ENCODE data around the gene PER3.

PER3 gene

GRCh38 chr1:7847599-7847998 is 63.5 kb downstream of the PER3 start:
- no peak overlapping the region for H3K4me3 ChIP-seq (ENCODE audit: low read length, poor library complexity, severe bottlenecking)
- TF ChIP-seq EZH2phosphoT487 (IDR thresholded peaks at IDR 0.05; ENCODE audit: borderline replicate concordance) (no peak), CTCF (conservative IDR thresholded peaks at IDR 0.05; ENCODE audit: low read length) (no peak)
- no peaks in the 10 kb centered on the region for H3K36me3 ChIP-seq (ENCODE audit: insufficient read depth, low read length)
- no peaks in the 10 kb centered on the region for H3K27me3 ChIP-seq (ENCODE audit: insufficient read depth, low read length, poor library complexity, severe bottlenecking)
- no peaks in the 10 kb centered on the region for H4K20me1 ChIP-seq (ENCODE audit: insufficient read depth, low read length, poor library complexity, severe bottlenecking)
- no peak overlapping the region for H3K9ac ChIP-seq (ENCODE audit: low read depth, low read length, poor library complexity, severe bottlenecking)
- H3K79me2 ChIP-seq (ENCODE audit: insufficient read depth, low read length), result no peaks in the 10 kb centered on the region
- H2AFZ ChIP-seq (ENCODE audit: low read length), result no peak overlapping the region
- no peak overlapping the region for H3K4me2 ChIP-seq (ENCODE audit: low read depth, low read length, poor library complexity, severe bottlenecking)
- H3K9me2 ChIP-seq (replicated peaks; ENCODE audit: low read depth, low read length), result no peaks in the 10 kb centered on the region
- no peaks in the 10 kb centered on the region for H3K4me1 ChIP-seq (ENCODE audit: insufficient read depth, low read length, poor library complexity, severe bottlenecking)
- no peaks in the 10 kb centered on the region for H3F3A ChIP-seq (ENCODE audit: low read depth)
- no peaks in the 10 kb centered on the region for H3K9me3 ChIP-seq (ENCODE audit: insufficient read depth, low read depth, low read length)

GRCh38 chr1:7850786-7851185 is 66.7 kb downstream of the PER3 start:
- no peaks in the 10 kb centered on the region for H3K27me3 ChIP-seq (ENCODE audit: insufficient read depth, low read length, poor library complexity, severe bottlenecking)
- H3K79me2 ChIP-seq (ENCODE audit: insufficient read depth, low read length), result no peaks in the 10 kb centered on the region
- no peaks in the 10 kb centered on the region for H4K20me1 ChIP-seq (ENCODE audit: insufficient read depth, low read length, poor library complexity, severe bottlenecking)
- H3K9ac ChIP-seq (ENCODE audit: low read depth, low read length, poor library complexity, severe bottlenecking), result no peak overlapping the region
- no peaks in the 10 kb centered on the region for H3K9me2 ChIP-seq (replicated peaks; ENCODE audit: low read depth, low read length)
- no peak overlapping the region for H3K4me3 ChIP-seq (ENCODE audit: low read length, poor library complexity, severe bottlenecking)
- H3K4me1 ChIP-seq (ENCODE audit: insufficient read depth, low read length, poor library complexity, severe bottlenecking), result no peaks in the 10 kb centered on the region
- no peaks in the 10 kb centered on the region for H3K9me3 ChIP-seq (ENCODE audit: insufficient read depth, low read depth, low read length)
- H3K36me3 ChIP-seq (ENCODE audit: insufficient read depth, low read length), result no peaks in the 10 kb centered on the region
- H3K4me2 ChIP-seq (ENCODE audit: low read depth, low read length, poor library complexity, severe bottlenecking), result no peak overlapping the region
- TF ChIP-seq CTCF (conservative IDR thresholded peaks at IDR 0.05; ENCODE audit: low read length) (no peak), EZH2phosphoT487 (IDR thresholded peaks at IDR 0.05; ENCODE audit: borderline replicate concordance) (no peak)
- no peak overlapping the region for H2AFZ ChIP-seq (ENCODE audit: low read length)
- H3F3A ChIP-seq (ENCODE audit: low read depth), result no peaks in the 10 kb centered on the region

DNA sequence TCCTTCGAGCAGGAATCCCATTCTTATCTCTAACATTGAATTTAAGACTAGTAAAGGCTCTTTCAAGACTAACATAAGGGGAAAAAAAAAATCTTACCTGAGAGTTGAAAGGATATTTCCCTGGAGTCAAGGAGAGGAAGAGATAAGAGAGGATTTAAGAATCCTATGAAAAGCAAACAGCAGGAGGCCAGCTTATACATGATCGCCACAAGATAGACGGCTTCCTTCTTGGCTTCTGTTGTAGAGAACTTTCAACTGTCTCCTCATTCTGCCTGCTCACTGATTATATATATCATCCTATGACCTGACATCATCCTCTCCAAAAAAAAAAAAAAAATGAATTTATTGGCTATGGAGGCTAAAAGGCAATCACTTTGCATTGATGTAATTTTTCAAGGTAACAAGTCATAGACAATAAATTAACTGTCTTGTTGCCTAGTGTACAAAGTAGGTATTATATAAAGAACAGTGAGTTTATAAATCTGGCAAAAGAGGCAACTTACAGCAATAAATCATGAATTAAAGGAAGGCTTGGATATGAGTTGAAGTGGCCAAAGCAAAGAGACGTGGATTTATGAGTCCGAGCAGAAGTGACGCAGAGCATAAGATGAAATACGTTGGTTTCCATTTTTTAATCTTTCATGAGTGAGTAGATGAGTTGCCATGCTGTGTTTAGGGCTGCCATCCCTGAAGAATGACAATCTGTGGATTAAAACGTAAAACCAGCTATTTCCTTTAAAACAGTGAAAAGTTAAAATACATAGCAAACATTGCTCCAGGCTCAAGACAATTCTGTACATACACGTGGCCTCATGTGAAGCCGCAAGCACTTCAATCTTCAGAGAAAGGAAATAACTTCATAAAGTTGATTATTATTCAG is 69.0 kb downstream of the PER3 start, which contains the start of gene UTS2:
Gene UTS2, minus strand, starts transcription at position 262 of the 880 bp plus-strand sequence. Its CDS starts 62 bp downstream, at position 200.
- H3K79me2 ChIP-seq (ENCODE audit: insufficient read depth, low read length), result no peaks in the 10 kb centered on the region
- no peak within 1 kb of the TSS for H3K4me2 ChIP-seq (ENCODE audit: low read depth, low read length, poor library complexity, severe bottlenecking)
- no peak within 1 kb of the TSS for H3K9ac ChIP-seq (ENCODE audit: low read depth, low read length, poor library complexity, severe bottlenecking)
- no peaks in the 10 kb centered on the region for H3K27me3 ChIP-seq (ENCODE audit: insufficient read depth, low read length, poor library complexity, severe bottlenecking)
- H3K9me2 ChIP-seq (replicated peaks; ENCODE audit: low read depth, low read length), result no peaks in the 10 kb centered on the region
- no peaks in the 10 kb centered on the region for H4K20me1 ChIP-seq (ENCODE audit: insufficient read depth, low read length, poor library complexity, severe bottlenecking)
- no peak for TF ChIP-seq EZH2phosphoT487 (IDR thresholded peaks at IDR 0.05; ENCODE audit: borderline replicate concordance)
- no peak for TF ChIP-seq CTCF (conservative IDR thresholded peaks at IDR 0.05; ENCODE audit: low read length)
- H3K4me1 ChIP-seq (ENCODE audit: insufficient read depth, low read length, poor library complexity, severe bottlenecking), result no peaks in the 10 kb centered on the region
- no peak within 1 kb of the TSS for H3K4me3 ChIP-seq (ENCODE audit: low read length, poor library complexity, severe bottlenecking)
- no peaks in the 10 kb centered on the region for H3F3A ChIP-seq (ENCODE audit: low read depth)
- H3K9me3 ChIP-seq (ENCODE audit: insufficient read depth, low read depth, low read length), result no peaks in the 10 kb centered on the region
- H2AFZ ChIP-seq (ENCODE audit: low read length), result no peak within 1 kb of the TSS
- H3K36me3 ChIP-seq (ENCODE audit: insufficient read depth, low read length), result no peaks in the 10 kb centered on the region
